GM21619 (cell line): ENCODE data around the gene MYCBP2.
A peak's percentile ranks its signal among the peaks of the same experiment; 100 is the strongest.
"Not testable (repeated sequence)": the region's sequence is repeated elsewhere in the genome, so short reads cannot be mapped to it uniquely, and the experiment has no call there.

ENCODE experiments used
- ATAC-seq: cut with Tn5 transposase; IDR thresholded peaks from one replicate; pipeline ENCODE4 v1.9.1; 2021; ENCODE audit not compliant: unreplicated experiment

MYCBP2 gene

GRCh38 chr13:77299587-77299986 lies 27.3 kb downstream of the MYCBP2 start:
- no peak for ATAC-seq

- ATAC-seq, result peak; percentile 69
Observed at GRCh38 chr13:77298426-77298825, 28.5 kb downstream of the MYCBP2 start.

- ATAC-seq, result no peak
Observed at GRCh38 chr13:77291774-77292173, 35.1 kb downstream of the MYCBP2 start.

GRCh38 chr13:77290342-77290741 lies 36.6 kb downstream of the MYCBP2 start:
- no peak for ATAC-seq

- no peak for ATAC-seq
Observed at GRCh38 chr13:77289851-77290250, 37.0 kb downstream of the MYCBP2 start.

- not testable (repeated sequence) for ATAC-seq
Observed at GRCh38 chr13:77285632-77286031, 41.3 kb downstream of the MYCBP2 start.

- ATAC-seq, result no peak
Observed at GRCh38 chr13:77285098-77285497, 41.8 kb downstream of the MYCBP2 start.

GRCh38 chr13:77274126-77274525 lies 52.8 kb downstream of the MYCBP2 start:
- ATAC-seq, result no peak

GRCh38 chr13:77269141-77269540 lies 57.8 kb downstream of the MYCBP2 start:
- ATAC-seq, result no peak

GRCh38 chr13:77267362-77267761 lies 59.5 kb downstream of the MYCBP2 start:
- ATAC-seq, result no peak

- no peak for ATAC-seq
Observed at GRCh38 chr13:77265336-77265735, 61.6 kb downstream of the MYCBP2 start.

- no peak for ATAC-seq
Observed at GRCh38 chr13:77262198-77262597, 64.7 kb downstream of the MYCBP2 start.

GRCh38 chr13:77250975-77251374 lies 75.9 kb downstream of the MYCBP2 start:
- no peak for ATAC-seq

GRCh38 chr13:77245224-77245623 lies 81.7 kb downstream of the MYCBP2 start:
- ATAC-seq, result not testable (repeated sequence)

GRCh38 chr13:77239312-77239711 lies 87.6 kb downstream of the MYCBP2 start:
- ATAC-seq, result no peak

- no peak for ATAC-seq
Observed at GRCh38 chr13:77235456-77236022, 91.4 kb downstream of the MYCBP2 start.

GRCh38 chr13:77233159-77233558 lies 93.7 kb downstream of the MYCBP2 start:
- no peak for ATAC-seq

- ATAC-seq, result no peak
Observed at GRCh38 chr13:77230560-77230959, 96.3 kb downstream of the MYCBP2 start.

- ATAC-seq, result no peak
Observed at GRCh38 chr13:77225946-77226345, 100.9 kb downstream of the MYCBP2 start.

GRCh38 chr13:77222909-77223308 lies 104.0 kb downstream of the MYCBP2 start:
- peak; percentile 69 for ATAC-seq

GRCh38 chr13:77222000-77222690 lies 104.7 kb downstream of the MYCBP2 start:
- ATAC-seq, result no peak

- ATAC-seq, result no peak
Observed at GRCh38 chr13:77219401-77219800, 107.5 kb downstream of the MYCBP2 start.

- ATAC-seq, result no peak
Observed at GRCh38 chr13:77218274-77218673, 108.6 kb downstream of the MYCBP2 start.
